HepG2 (cell line): ENCODE data around the gene TMEM108. TPM values are rescaled to one million over a fixed set of nuclear protein-coding genes. Genes with fewer than 3 reads are reported as not detected.

ENCODE experiments used
- ATAC-seq: fragments of 200-7000 bp; cut with Tn5 transposase; 3 replicates; pipeline ENCODE4 v1.9.1; 2020; ENCODE audit warnings: mild to moderate bottlenecking, moderate library complexity
- BruUV-seq: library from RNA; stranded (reverse); fragments of 400-500 nt; replicated peaks from 2 replicates; lab custom pipeline; 2021; lab: Mats Ljungman, UMichigan
- CTCF ChIA-PET: fragments of 300-600 bp; formaldehyde crosslinking; extraction: SDS; loops from one replicate; lab custom pipeline; 2021; ENCODE audit warnings: low total read pairs, inconsistent platforms, low intra/inter-chr PET ratio; lab: Yijun Ruan, JAX
- POLR2A ChIA-PET: fragments of 350-600 bp; sonication (Branson Sonifier 250); formaldehyde crosslinking; loops from one replicate; lab custom pipeline; 2020; ENCODE audit warnings: antibody characterized with exemption, inconsistent platforms; lab: Yijun Ruan, JAX
- DNase-seq: peaks from one replicate; pipeline ENCODE4 v3.0.0-alpha.2; 2015; ENCODE audit warnings: low spot score
- FAIRE-seq: peaks from 3 replicates; lab custom pipeline; 2011; peaks lifted over from hg19 to GRCh38; lab: Jason Lieb, UNC
- H2AFZ ChIP-seq: one replicate; pipeline ENCODE4 v1.6.1; 2011; ENCODE audit warnings: low read length, inconsistent platforms
- H3K27ac ChIP-seq: fragments of 300-600 bp; 3 replicates; pipeline ENCODE4 v1.8.0; 2011; ENCODE audit warnings: mixed run types, mild to moderate bottlenecking, mixed read lengths, low read length, inconsistent platforms; ENCODE audit not compliant: insufficient read depth; ENCODE audit errors: extremely low read length
- H3K27me3 ChIP-seq, 2 experiments: fragments of 200-600 bp in 1 of 2; 2 replicates in 1 of 2; 3 replicates in 1 of 2; pipeline versions ENCODE4 v1.6.0 to v1.8.0; 2011; ENCODE audit warnings: low read length in 2 of 2, mild to moderate bottlenecking in 2 of 2, moderate library complexity in 2 of 2, inconsistent platforms in 1 of 2; ENCODE audit not compliant: insufficient read depth in 2 of 2, control insufficient read depth in 1 of 2
- H3K36me3 ChIP-seq, 2 experiments: fragments of 200-600 bp in 1 of 2; replicated peaks in 1 of 2; 2 replicates in 1 of 2; 3 replicates in 1 of 2; pipeline versions ENCODE4 v1.5.1 to v1.8.0; 2011; ENCODE audit warnings: low read length in 2 of 2, inconsistent platforms in 1 of 2; ENCODE audit not compliant: insufficient read depth in 2 of 2, control insufficient read depth in 1 of 2
- H3K4me1 ChIP-seq: 2 replicates; pipeline ENCODE4 v1.5.1; 2012; ENCODE audit warnings: low read length, inconsistent platforms; ENCODE audit not compliant: insufficient read depth
- H3K4me2 ChIP-seq: 2 replicates; pipeline ENCODE4 v1.6.0; 2011; ENCODE audit warnings: low read depth, low read length, inconsistent platforms
- H3K4me3 ChIP-seq, 3 experiments: fragments of 200-600 bp in 1 of 3; sonication (generic), shearing (Covaris generic) in 1 of 3; replicated peaks in 1 of 3; 2 replicates each; pipeline ENCODE4 v1.5.1; 2011 to 2016; ENCODE audit warnings: low read length in 3 of 3, inconsistent platforms in 2 of 3, low read depth in 2 of 3, mild to moderate bottlenecking in 2 of 3, control low read depth in 1 of 3, mixed read lengths in 1 of 3; ENCODE audit not compliant: insufficient read depth in 1 of 3
- H3K79me2 ChIP-seq: one replicate; pipeline ENCODE4 v1.6.1; 2011; ENCODE audit warnings: low read length, inconsistent platforms; ENCODE audit not compliant: insufficient read depth
- H3K9ac ChIP-seq: 2 replicates; pipeline ENCODE4 v1.6.0; 2011; ENCODE audit warnings: mild to moderate bottlenecking, low read depth, low read length, inconsistent platforms; ENCODE audit not compliant: insufficient read depth
- H3K9me3 ChIP-seq: 2 replicates; pipeline ENCODE4 v1.5.1; 2012; ENCODE audit warnings: mild to moderate bottlenecking, low read length
- H4K20me1 ChIP-seq: 2 replicates; pipeline ENCODE4 v1.6.0; 2011; ENCODE audit warnings: inconsistent platforms, mild to moderate bottlenecking, low read length, moderate library complexity; ENCODE audit not compliant: insufficient read depth
- CHCHD3 ChIP-seq: sonication (generic); formaldehyde crosslinking; IDR thresholded peaks from 2 replicates; pipeline ENCODE4 v1.8.0; 2022; ENCODE audit warnings: mild to moderate bottlenecking, missing genetic modification reagents, moderate library complexity
- DR1 ChIP-seq: sonication (generic); formaldehyde crosslinking; IDR thresholded peaks from 2 replicates; pipeline ENCODE4 v1.8.0; 2021; ENCODE audit warnings: mild to moderate bottlenecking, missing genetic modification reagents, inconsistent platforms
- FOXC1 ChIP-seq: sonication (generic); formaldehyde crosslinking; IDR thresholded peaks from 2 replicates; pipeline ENCODE4 v1.8.0; 2022; ENCODE audit warnings: mild to moderate bottlenecking, missing genetic modification reagents, borderline replicate concordance
- FOXK1 ChIP-seq: sonication (generic); formaldehyde crosslinking; IDR thresholded peaks from 2 replicates; pipeline ENCODE4 v1.4.0; 2020; ENCODE audit warnings: low read depth, missing genetic modification reagents, borderline replicate concordance
- KLF9 ChIP-seq: IDR thresholded peaks from 2 replicates; pipeline ENCODE4 v1.6.1; 2016; ENCODE audit warnings: low read depth
- MTF2 ChIP-seq: sonication (generic); formaldehyde crosslinking; IDR thresholded peaks from 2 replicates; pipeline ENCODE4 v1.5.0; 2020; ENCODE audit warnings: missing genetic modification reagents, borderline replicate concordance
- NAIF1 ChIP-seq: sonication (generic); formaldehyde crosslinking; IDR thresholded peaks from 2 replicates; pipeline ENCODE4 v1.5.0; 2020; ENCODE audit warnings: mild to moderate bottlenecking, missing genetic modification reagents, borderline replicate concordance
- NCOA1 ChIP-seq: sonication (generic); formaldehyde crosslinking; IDR thresholded peaks from 2 replicates; pipeline ENCODE4 v1.9.0; 2021; ENCODE audit warnings: missing genetic modification reagents
- ONECUT2 ChIP-seq: sonication (generic); formaldehyde crosslinking; IDR thresholded peaks from 2 replicates; pipeline ENCODE4 v1.4.0; 2020; ENCODE audit warnings: missing genetic modification reagents
- PPARG ChIP-seq: conservative IDR thresholded peaks from 2 replicates; pipeline ENCODE4 v1.6.1; 2016; ENCODE audit warnings: missing biosample characterization, missing genetic modification reagents
- SMARCE1 ChIP-seq: fragments of 450-650 bp; IDR thresholded peaks from 2 replicates; pipeline ENCODE4 v1.6.1; 2017; ENCODE audit warnings: borderline replicate concordance
- ZNF260 ChIP-seq: sonication (generic); formaldehyde crosslinking; IDR thresholded peaks from 2 replicates; pipeline ENCODE4 v1.4.0; 2020; ENCODE audit warnings: missing genetic modification reagents, low read depth, mild to moderate bottlenecking, borderline replicate concordance
- ZNF350 ChIP-seq: sonication (generic); formaldehyde crosslinking; IDR thresholded peaks from 2 replicates; pipeline ENCODE4 v1.4.0; 2020; ENCODE audit warnings: mild to moderate bottlenecking, low read depth, missing genetic modification reagents, borderline replicate concordance
- ZNF367 ChIP-seq: sonication (generic); formaldehyde crosslinking; IDR thresholded peaks from 2 replicates; pipeline ENCODE4 v1.4.0; 2020; ENCODE audit warnings: missing genetic modification reagents, borderline replicate concordance
- ZNF382 ChIP-seq: sonication (generic); formaldehyde crosslinking; IDR thresholded peaks from 2 replicates; pipeline ENCODE4 v1.5.0; 2020; ENCODE audit warnings: missing genetic modification reagents, mild to moderate bottlenecking, borderline replicate concordance
- ZNF546 ChIP-seq: sonication (generic); formaldehyde crosslinking; conservative IDR thresholded peaks from 2 replicates; pipeline ENCODE4 v1.8.1; 2023; ENCODE audit warnings: mild to moderate bottlenecking, missing genetic modification reagents
- ZNF549 ChIP-seq: sonication (generic); formaldehyde crosslinking; IDR thresholded peaks from 2 replicates; pipeline ENCODE4 v1.5.0; 2020; ENCODE audit warnings: missing genetic modification reagents
- ZNF720 ChIP-seq: sonication (generic); formaldehyde crosslinking; IDR thresholded peaks from 2 replicates; pipeline ENCODE4 v1.4.0; 2020; ENCODE audit warnings: missing genetic modification reagents
- ZNF761 ChIP-seq: sonication (generic); formaldehyde crosslinking; conservative IDR thresholded peaks from 2 replicates; pipeline ENCODE4 v1.4.0; 2020; ENCODE audit warnings: mild to moderate bottlenecking, missing genetic modification reagents
- WGBS: methylation state at CpG from one replicate; pipeline ENCODE4 v1.1.6; 2017; ENCODE audit warnings: low lambda C conversion rate; 5-methylcytosine and 5-hydroxymethylcytosine counted together
- in situ Hi-C: cut with HindIII; loops from 2 replicates; pipeline ENCODE4 v1.10.0; 2017; ENCODE audit warnings: low pct_unique_long_range_greater_than_20kb; ENCODE audit not compliant: extremely low pct_ligation_motif_present
- intact Hi-C: fragments of 100-400 bp; cut with micrococcal nuclease; formaldehyde crosslinking; loops from one replicate; pipeline ENCODE4 v1.10.0; 2022; ENCODE audit not compliant: unreplicated experiment
- polyA plus RNA-seq, 8 experiments: library from polyadenylated mRNA; depleted of rRNA in 3 of 8; stranded (reverse) in 7 of 8; unstranded in 1 of 8; fragments of >200 nt; fragmentation: Illumina TruSeq in 4 of 8; extraction: Trizol in 4 of 8; gene quantifications; 2 replicates each; pipeline versions ENCODE4 v1.2.1 to v1.2.3, GENCODE V29; 2011 to 2016; ENCODE audit warnings: low read depth in 4 of 8, missing spikeins in 1 of 8, mixed read lengths in 1 of 8; ENCODE audit not compliant: insufficient read depth in 1 of 8
- total RNA-seq, 5 experiments: library from RNA; depleted of rRNA; stranded (reverse); fragments of >200 nt; fragmentation: Illumina TruSeq; extraction: Trizol; gene quantifications; 2 replicates each; pipeline ENCODE4 v1.2.3, GENCODE V29; 2016; ENCODE audit warnings: low read depth in 1 of 5
- TF ChIP-seq, protein P1 (sequence below): sonication (generic); formaldehyde crosslinking; IDR thresholded peaks from 2 replicates; pipeline ENCODE4 v1.4.0; 2020; ENCODE audit warnings: mild to moderate bottlenecking, missing genetic modification reagents
- TF ChIP-seq, protein P2 (sequence below): IDR thresholded peaks from 2 replicates; pipeline ENCODE4 v1.6.1; 2016

Gene TMEM108
- total and polyA plus RNA-seq, 2 of the 13 experiments (the other 11 are each of a cell fraction or from before 2014, with no cell fraction given): not detected

DNA sequence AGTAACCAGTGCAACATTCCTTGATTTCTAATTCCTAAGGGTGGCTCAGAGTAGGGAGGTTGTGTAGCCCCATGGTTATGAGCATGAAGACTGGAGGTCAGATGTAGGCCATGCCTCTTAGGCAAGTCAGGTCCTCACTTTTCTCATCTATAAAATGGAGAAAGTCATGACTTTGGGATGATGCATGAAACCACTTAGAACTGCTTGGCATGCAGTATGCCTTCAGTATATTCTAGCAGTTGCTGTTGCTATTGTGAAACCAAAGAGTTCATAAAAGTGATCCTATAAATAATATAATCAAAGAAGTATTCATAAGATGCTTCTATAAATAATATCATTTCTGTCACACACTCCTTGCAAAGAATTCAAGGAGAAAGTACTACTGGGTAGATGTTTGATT lies 65.5 kb downstream of the TMEM108 start:
- FAIRE-seq: no peak
- H3K4me1 ChIP-seq: no peaks in the 10 kb centered on the region
- no peaks in the 10 kb centered on the region for H3K9me3 ChIP-seq
- ChIA-PET CTCF (no interaction called here), POLR2A (no interaction called here)
- no peaks in the 10 kb centered on the region for H3K27me3 ChIP-seq
- no peak overlapping the region for H3K4me3 ChIP-seq
- H2AFZ ChIP-seq: no peak overlapping the region
- intact Hi-C loops (no loop called here), in situ Hi-C loops (no loop called here)
- H4K20me1 ChIP-seq: no peaks in the 10 kb centered on the region
- H3K79me2 ChIP-seq: no peaks in the 10 kb centered on the region
- no peak for TF ChIP-seq FOXC1 (CRISPR knock-in tag)
- TF ChIP-seq PPARG (CRISPR knock-in tag): no peak
- no peak for TF ChIP-seq ONECUT2 (CRISPR knock-in tag)
- no peak for TF ChIP-seq ZNF720 (CRISPR knock-in tag)
- no peak for TF ChIP-seq ZNF367 (CRISPR knock-in tag)
- no peak for TF ChIP-seq ZNF549 (CRISPR knock-in tag)
- TF ChIP-seq ZNF546 (CRISPR knock-in tag): no peak
- TF ChIP-seq KLF9 (CRISPR knock-in tag): no peak
- no peak for DNase-seq
- no TSS peak for BruUV-seq
- no peak overlapping the region for H3K27ac ChIP-seq
- no peak overlapping the region for H3K9ac ChIP-seq
- no peak for ATAC-seq
- H3K4me2 ChIP-seq: no peak overlapping the region
- H3K36me3 ChIP-seq: no peaks in the 10 kb centered on the region

DNA sequence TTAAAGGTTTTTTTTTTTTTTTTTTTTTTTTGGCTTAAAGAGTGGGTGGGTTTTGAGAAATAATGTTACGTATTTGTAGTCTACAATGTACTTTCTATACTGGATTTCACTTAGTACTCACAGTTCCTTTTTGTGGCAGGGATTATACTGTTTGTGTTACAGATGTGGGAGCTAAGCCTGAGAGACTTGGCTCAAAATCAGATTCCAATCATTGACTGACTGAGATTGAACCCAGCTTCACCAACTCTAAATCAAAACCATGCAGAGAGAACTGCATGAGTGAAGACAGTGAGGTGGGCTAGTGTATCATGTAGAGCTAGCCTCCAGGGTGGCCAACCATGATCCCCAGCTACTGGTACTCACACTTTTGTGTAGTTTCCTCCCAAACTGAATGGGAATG lies 68.0 kb downstream of the TMEM108 start:
- H3K4me1 ChIP-seq: no peaks in the 10 kb centered on the region
- in situ Hi-C loops (no loop called here), intact Hi-C loops (no loop called here)
- no peaks in the 10 kb centered on the region for H3K9me3 ChIP-seq
- DNase-seq (no peak), ATAC-seq (no peak), FAIRE-seq (no peak)
- H3K36me3 ChIP-seq: no peaks in the 10 kb centered on the region
- ChIA-PET CTCF (no interaction called here), POLR2A (no interaction called here)
- no peak overlapping the region for H3K27ac ChIP-seq
- BruUV-seq: no TSS peak
- H3K9ac ChIP-seq: no peak overlapping the region
- H3K4me3 ChIP-seq: no peak overlapping the region
- 7% methylated on average over 1 of the region's 1 CpG for whole genome bisulfite sequencing
- no peak overlapping the region for H3K4me2 ChIP-seq
- H2AFZ ChIP-seq: no peak overlapping the region
- no peaks in the 10 kb centered on the region for H3K79me2 ChIP-seq
- H3K27me3 ChIP-seq: no peaks in the 10 kb centered on the region
- no peaks in the 10 kb centered on the region for H4K20me1 ChIP-seq
- no peak for TF ChIP-seq FOXK1 (CRISPR knock-in tag)
- TF ChIP-seq, protein P1, sequence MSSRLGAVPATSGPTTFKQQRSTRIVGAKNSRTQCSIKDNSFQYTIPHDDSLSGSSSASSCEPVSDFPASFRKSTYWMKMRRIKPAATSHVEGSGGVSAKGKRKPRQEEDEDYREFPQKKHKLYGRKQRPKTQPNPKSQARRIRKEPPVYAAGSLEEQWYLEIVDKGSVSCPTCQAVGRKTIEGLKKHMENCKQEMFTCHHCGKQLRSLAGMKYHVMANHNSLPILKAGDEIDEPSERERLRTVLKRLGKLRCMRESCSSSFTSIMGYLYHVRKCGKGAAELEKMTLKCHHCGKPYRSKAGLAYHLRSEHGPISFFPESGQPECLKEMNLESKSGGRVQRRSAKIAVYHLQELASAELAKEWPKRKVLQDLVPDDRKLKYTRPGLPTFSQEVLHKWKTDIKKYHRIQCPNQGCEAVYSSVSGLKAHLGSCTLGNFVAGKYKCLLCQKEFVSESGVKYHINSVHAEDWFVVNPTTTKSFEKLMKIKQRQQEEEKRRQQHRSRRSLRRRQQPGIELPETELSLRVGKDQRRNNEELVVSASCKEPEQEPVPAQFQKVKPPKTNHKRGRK: no peak
- TF ChIP-seq, protein P2, sequence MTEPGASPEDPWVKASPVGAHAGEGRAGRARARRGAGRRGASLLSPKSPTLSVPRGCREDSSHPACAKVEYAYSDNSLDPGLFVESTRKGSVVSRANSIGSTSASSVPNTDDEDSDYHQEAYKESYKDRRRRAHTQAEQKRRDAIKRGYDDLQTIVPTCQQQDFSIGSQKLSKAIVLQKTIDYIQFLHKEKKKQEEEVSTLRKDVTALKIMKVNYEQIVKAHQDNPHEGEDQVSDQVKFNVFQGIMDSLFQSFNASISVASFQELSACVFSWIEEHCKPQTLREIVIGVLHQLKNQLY: no peak
- no peak for TF ChIP-seq MTF2 (CRISPR knock-in tag)
- no peak for TF ChIP-seq ZNF350 (CRISPR knock-in tag)
- TF ChIP-seq ZNF382 (CRISPR knock-in tag): no peak
- no peak for TF ChIP-seq ZNF260 (CRISPR knock-in tag)
- no peak for TF ChIP-seq ZNF761
- TF ChIP-seq SMARCE1: no peak
- no peak for TF ChIP-seq DR1 (CRISPR knock-in tag)
- TF ChIP-seq CHCHD3 (CRISPR knock-in tag): no peak
- no peak for TF ChIP-seq NCOA1 (CRISPR knock-in tag)
- TF ChIP-seq NAIF1: no peak
